ENCODE results near the gene TMEM163.

The TMEM163 gene

GRCh38 chr2:134722728-134723127 is 3.9 kb upstream of the TMEM163 start:
- DNase-seq, result no peak

- DNase-seq, result no peak
These were observed 2.8 kb upstream of the TMEM163 start for GRCh38 chr2:134721596-134721995.

GRCh38 chr2:134718023-134718816 is 580 bp downstream of the TMEM163 start:
- DNase-seq, result no peak

GRCh38 chr2:134717286-134718022 is 1.3 kb downstream of the TMEM163 start:
- DNase-seq, result no peak

GRCh38 chr2:134716721-134717243 is 2.0 kb downstream of the TMEM163 start:
- no peak for DNase-seq

GRCh38 chr2:134715932-134716643 is 2.7 kb downstream of the TMEM163 start:
- DNase-seq, result no peak

- no peak for DNase-seq
These were observed 4.6 kb downstream of the TMEM163 start for GRCh38 chr2:134714228-134714627.

GRCh38 chr2:134713606-134714005 is 5.2 kb downstream of the TMEM163 start:
- DNase-seq, result no peak

- peak; percentile 61 for DNase-seq
These were observed 5.6 kb downstream of the TMEM163 start for GRCh38 chr2:134713176-134713575.

GRCh38 chr2:134712736-134713135 is 6.1 kb downstream of the TMEM163 start:
- DNase-seq, result no peak

GRCh38 chr2:134712299-134712698 is 6.5 kb downstream of the TMEM163 start:
- DNase-seq, result peak; percentile 58

GRCh38 chr2:134711692-134712091 is 7.1 kb downstream of the TMEM163 start:
- DNase-seq, result no peak

- DNase-seq, result no peak
These were observed 11.5 kb downstream of the TMEM163 start for GRCh38 chr2:134707330-134707676.

GRCh38 chr2:134706587-134707329 is 12.0 kb downstream of the TMEM163 start:
- DNase-seq, result no peak

- no peak for DNase-seq
These were observed 12.8 kb downstream of the TMEM163 start for GRCh38 chr2:134705861-134706586.

- no peak for DNase-seq
These were observed 14.6 kb downstream of the TMEM163 start for GRCh38 chr2:134704173-134704572.

- no peak for DNase-seq
These were observed 15.4 kb downstream of the TMEM163 start for GRCh38 chr2:134703426-134703825.

- DNase-seq, result no peak
These were observed 18.1 kb downstream of the TMEM163 start for GRCh38 chr2:134700730-134701129.

- no peak for DNase-seq
These were observed 24.4 kb downstream of the TMEM163 start for GRCh38 chr2:134694411-134694810.

- DNase-seq, result no peak
These were observed 25.2 kb downstream of the TMEM163 start for GRCh38 chr2:134693359-134694330.

GRCh38 chr2:134692499-134692898 is 26.3 kb downstream of the TMEM163 start:
- DNase-seq, result no peak
